Keratinocyte (primary cell): Measurements from ENCODE around the gene MBD3L2. TPM values are rescaled to one million over a fixed set of nuclear protein-coding genes. Genes with fewer than 3 reads are reported as not detected.

Experiments
- DNase-seq: peaks from one replicate; pipeline ENCODE4 v3.0.0-alpha.2; 2011; ENCODE audit warnings: low read depth, missing footprints, low spot score
- FAIRE-seq: peaks from 2 replicates; lab custom pipeline; 2011; peaks lifted over from hg19 to GRCh38; lab: Jason Lieb, UNC
- H2AFZ ChIP-seq: 2 replicates; pipeline ENCODE4 v1.6.0; 2012; ENCODE audit warnings: low read length, control low read depth, inconsistent platforms; ENCODE audit not compliant: control insufficient read depth
- H3K27ac ChIP-seq: 2 replicates; pipeline ENCODE4 v1.5.1; 2011; ENCODE audit warnings: low read length; ENCODE audit not compliant: control insufficient read depth, insufficient read depth
- H3K27me3 ChIP-seq: 3 replicates; pipeline ENCODE4 v1.6.0; 2011; ENCODE audit warnings: low read length; ENCODE audit not compliant: control insufficient read depth, insufficient read depth; ENCODE audit errors: extremely low read depth
- H3K36me3 ChIP-seq, 2 experiments: 2 replicates in 1 of 2; 3 replicates in 1 of 2; pipeline ENCODE4 v1.5.1; 2011; ENCODE audit warnings: low read length in 2 of 2, mild to moderate bottlenecking in 1 of 2; ENCODE audit not compliant: control insufficient read depth in 2 of 2, insufficient read depth in 2 of 2; ENCODE audit errors: extremely low read depth in 1 of 2
- H3K4me1 ChIP-seq: 3 replicates; pipeline ENCODE4 v1.5.1; 2011; ENCODE audit warnings: low read length; ENCODE audit not compliant: control insufficient read depth, insufficient read depth; ENCODE audit errors: extremely low read depth
- H3K4me2 ChIP-seq: 3 replicates; pipeline ENCODE4 v1.6.0; 2011; ENCODE audit warnings: low read depth, low read length; ENCODE audit not compliant: control insufficient read depth, insufficient read depth; ENCODE audit errors: extremely low read depth
- H3K4me3 ChIP-seq, 3 experiments: fragments of 200-600 bp in 1 of 3; sonication (generic) in 1 of 3; 2 replicates in 2 of 3; 3 replicates in 1 of 3; pipeline ENCODE4 v1.5.1; 2011 to 2016; ENCODE audit warnings: low read length in 3 of 3, mild to moderate bottlenecking in 3 of 3, control low read depth in 2 of 3, inconsistent platforms in 1 of 3, low read depth in 1 of 3, mixed read lengths in 1 of 3, mixed run types in 1 of 3, moderate library complexity in 1 of 3; ENCODE audit not compliant: control insufficient read depth in 2 of 3, insufficient read depth in 2 of 3; ENCODE audit errors: extremely low read depth in 1 of 3
- H3K79me2 ChIP-seq: 2 replicates; pipeline ENCODE4 v1.6.0; 2012; ENCODE audit warnings: low read length; ENCODE audit not compliant: control insufficient read depth, insufficient read depth
- H3K9ac ChIP-seq: 3 replicates; pipeline ENCODE4 v1.6.0; 2011; ENCODE audit warnings: low read length; ENCODE audit not compliant: control insufficient read depth, insufficient read depth; ENCODE audit errors: extremely low read depth
- H3K9me1 ChIP-seq: 3 replicates; pipeline ENCODE4 v1.6.0; 2011; ENCODE audit warnings: low read length; ENCODE audit not compliant: control insufficient read depth, insufficient read depth; ENCODE audit errors: extremely low read depth
- H3K9me3 ChIP-seq: 2 replicates; pipeline ENCODE4 v1.5.1; 2012; ENCODE audit warnings: low read depth, low read length; ENCODE audit not compliant: control insufficient read depth
- H4K20me1 ChIP-seq: 3 replicates; pipeline ENCODE4 v1.6.0; 2011; ENCODE audit warnings: low read length; ENCODE audit not compliant: control insufficient read depth, insufficient read depth; ENCODE audit errors: extremely low read depth
- EZH2 ChIP-seq: IDR thresholded peaks from one replicate; pipeline ENCODE4 v1.6.1; 2012; ENCODE audit warnings: inconsistent platforms, mild to moderate bottlenecking, low read length, moderate library complexity
- dilution Hi-C: fragments of 300-500 bp; cut with MboI; formaldehyde crosslinking; loops from one replicate; pipeline ENCODE4 v1.7.0; 2020; ENCODE audit warnings: low sequenced_read_pairs; ENCODE audit not compliant: extremely low pct_ligation_motif_present
- polyA plus RNA-seq, 5 experiments: library from polyadenylated mRNA; depleted of rRNA in 3 of 5; stranded (reverse) in 3 of 5; stranded (forward) in 1 of 5; unstranded in 1 of 5; fragments of >200 nt; gene quantifications; 1 replicate in 1 of 5; 2 replicates in 3 of 5; 3 replicates in 1 of 5; pipeline versions ENCODE4 v1.2.1 to v1.2.3, GENCODE V29; 2011 to 2012; ENCODE audit warnings: missing spikeins in 2 of 5, low read depth in 1 of 5, low replicate concordance in 1 of 5
- TF ChIP-seq, protein P1 (sequence below), 3 experiments: IDR thresholded peaks in 1 of 3; conservative IDR thresholded peaks in 1 of 3; optimal IDR thresholded peaks in 1 of 3; 2 replicates in 2 of 3; 3 replicates in 1 of 3; pipeline versions ENCODE3 to v1.5.1; 2011; ENCODE audit warnings: low read length in 3 of 3, mild to moderate bottlenecking in 3 of 3, moderate library complexity in 2 of 3, control low read depth in 1 of 3, inconsistent platforms in 1 of 3; ENCODE audit not compliant: insufficient read depth in 2 of 3; ENCODE audit errors: extremely low read depth in 1 of 3

Gene MBD3L2
- polyA plus RNA-seq, 1 donor (not counting 4 experiments of a cell fraction or from before 2014, with no cell fraction given), result not detected

DNA sequence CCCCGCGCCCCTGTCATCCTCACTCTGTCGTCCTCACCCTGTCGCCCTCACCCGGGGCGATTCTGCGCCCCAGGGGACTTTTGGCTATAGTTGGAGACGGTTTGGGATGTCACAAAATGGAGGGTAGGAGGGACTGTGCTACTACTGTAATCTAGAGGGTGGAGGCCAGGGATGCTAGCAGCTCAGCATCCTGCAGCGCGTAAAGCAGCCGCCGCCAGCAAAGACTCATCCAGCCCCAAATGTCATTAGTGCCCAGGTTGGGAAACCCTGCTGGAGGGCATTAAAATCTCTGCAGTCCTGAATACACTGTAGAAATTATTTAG, 20.7 kb downstream of the MBD3L2 start:
- H2AFZ ChIP-seq, result peak overlapping the region; percentile 52
- DNase-seq (no peak), FAIRE-seq (no peak)
- peak overlapping the region; percentile 82 for H3K4me2 ChIP-seq
- no peaks in the 10 kb centered on the region for H3K9me3 ChIP-seq
- no peaks in the 10 kb centered on the region for H3K27me3 ChIP-seq
- H4K20me1 ChIP-seq, result no peaks in the 10 kb centered on the region
- peak overlapping the region; percentile 63 to 87 (median 86) for H3K4me3 ChIP-seq
- peak overlapping the region; percentile 81 for H3K9ac ChIP-seq
- H3K9me1 ChIP-seq, result no peaks in the 10 kb centered on the region
- peaks cover 6% of the 10 kb centered on the region for H3K4me1 ChIP-seq
- dilution Hi-C loops, result no loop called here
- H3K36me3 ChIP-seq, result peaks cover 11 to 12% of the 10 kb centered on the region in 2 experiments
- peak overlapping the region; percentile 62 for H3K27ac ChIP-seq
- peaks cover 11% of the 10 kb centered on the region for H3K79me2 ChIP-seq
- no peak for TF ChIP-seq EZH2
- TF ChIP-seq, protein P1, sequence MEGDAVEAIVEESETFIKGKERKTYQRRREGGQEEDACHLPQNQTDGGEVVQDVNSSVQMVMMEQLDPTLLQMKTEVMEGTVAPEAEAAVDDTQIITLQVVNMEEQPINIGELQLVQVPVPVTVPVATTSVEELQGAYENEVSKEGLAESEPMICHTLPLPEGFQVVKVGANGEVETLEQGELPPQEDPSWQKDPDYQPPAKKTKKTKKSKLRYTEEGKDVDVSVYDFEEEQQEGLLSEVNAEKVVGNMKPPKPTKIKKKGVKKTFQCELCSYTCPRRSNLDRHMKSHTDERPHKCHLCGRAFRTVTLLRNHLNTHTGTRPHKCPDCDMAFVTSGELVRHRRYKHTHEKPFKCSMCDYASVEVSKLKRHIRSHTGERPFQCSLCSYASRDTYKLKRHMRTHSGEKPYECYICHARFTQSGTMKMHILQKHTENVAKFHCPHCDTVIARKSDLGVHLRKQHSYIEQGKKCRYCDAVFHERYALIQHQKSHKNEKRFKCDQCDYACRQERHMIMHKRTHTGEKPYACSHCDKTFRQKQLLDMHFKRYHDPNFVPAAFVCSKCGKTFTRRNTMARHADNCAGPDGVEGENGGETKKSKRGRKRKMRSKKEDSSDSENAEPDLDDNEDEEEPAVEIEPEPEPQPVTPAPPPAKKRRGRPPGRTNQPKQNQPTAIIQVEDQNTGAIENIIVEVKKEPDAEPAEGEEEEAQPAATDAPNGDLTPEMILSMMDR (optimal IDR thresholded peaks at IDR 0.05 in 1 of 3, IDR thresholded peaks at IDR 0.05 in 1 of 3, conservative IDR thresholded peaks at IDR 0.05 in 1 of 3; ENCODE audit: extremely low read depth in 1 of 3, insufficient read depth in 2 of 3, low read length in 3 of 3), result no peak

DNA sequence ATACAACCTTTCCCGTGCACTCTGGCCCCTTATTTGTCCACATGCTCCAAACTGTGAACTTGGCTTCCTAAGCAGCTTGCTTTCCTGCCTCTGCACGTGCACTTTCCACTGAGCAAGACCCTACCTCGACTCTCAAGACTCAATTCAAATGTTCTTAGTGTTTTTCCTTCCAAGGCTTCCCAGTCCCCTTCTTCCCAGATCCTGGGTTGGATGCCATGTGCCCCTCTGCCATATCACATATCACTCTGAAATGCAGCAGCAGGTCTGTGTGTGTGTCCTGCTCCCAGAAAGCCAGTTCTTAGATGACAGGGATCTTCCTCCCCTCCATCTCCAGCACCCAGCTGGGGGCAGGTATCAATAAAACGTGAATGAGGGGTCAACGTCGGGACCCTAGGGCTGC, 23.4 kb downstream of the MBD3L2 start:
- dilution Hi-C loops, result no loop called here
- no peak overlapping the region for H3K9ac ChIP-seq
- DNase-seq (no peak), FAIRE-seq (no peak)
- peaks cover 22 to 26% of the 10 kb centered on the region in 2 experiments for H3K36me3 ChIP-seq
- H3K9me3 ChIP-seq, result peaks cover 6% of the 10 kb centered on the region
- H3K4me3 ChIP-seq, result no peak overlapping the region
- H3K4me1 ChIP-seq, result peaks cover 6% of the 10 kb centered on the region
- peaks cover 11% of the 10 kb centered on the region for H3K79me2 ChIP-seq
- TF ChIP-seq, protein P1 (optimal IDR thresholded peaks at IDR 0.05 in 1 of 3, IDR thresholded peaks at IDR 0.05 in 1 of 3, conservative IDR thresholded peaks at IDR 0.05 in 1 of 3; ENCODE audit: extremely low read depth in 1 of 3, insufficient read depth in 2 of 3, low read length in 3 of 3), result no peak
- no peak for TF ChIP-seq EZH2
- no peaks in the 10 kb centered on the region for H3K27me3 ChIP-seq
- no peaks in the 10 kb centered on the region for H4K20me1 ChIP-seq
- H3K27ac ChIP-seq, result no peak overlapping the region
- no peak overlapping the region for H2AFZ ChIP-seq
- no peak overlapping the region for H3K4me2 ChIP-seq
- no peaks in the 10 kb centered on the region for H3K9me1 ChIP-seq
